Endothelial cell of umbilical vein (primary cell): ENCODE results near the gene BPGM. TPM values are rescaled to one million over a fixed set of nuclear protein-coding genes. Genes with fewer than 3 reads are reported as not detected.

Experiments used
- BruUV-seq: library from RNA; stranded (reverse); fragments of 400-500 nt; replicated peaks from 2 replicates; lab custom pipeline; 2021; lab: Mats Ljungman, UMichigan
- CTCF ChIA-PET: fragments of 300-600, 350-600 bp; sonication (Branson Sonifier 250); formaldehyde crosslinking; loops from one replicate; lab custom pipeline; 2021; ENCODE audit warnings: antibody characterized with exemption, inconsistent platforms; lab: Charles Lee
- POLR2A ChIA-PET: fragments of 300-600, 350-600 bp; sonication (Branson Sonifier 250); formaldehyde crosslinking; loops from one replicate; lab custom pipeline; 2021; ENCODE audit warnings: antibody characterized with exemption, inconsistent platforms; lab: Charles Lee
- DNase-seq: peaks from one replicate; pipeline ENCODE4 v3.0.0-alpha.2; 2011; ENCODE audit warnings: low read depth, low spot score
- FAIRE-seq: peaks from 2 replicates; lab custom pipeline; 2011; peaks lifted over from hg19 to GRCh38; lab: Jason Lieb, UNC
- H2AFZ ChIP-seq: 2 replicates; pipeline ENCODE4 v1.6.0; 2012; ENCODE audit warnings: low read depth, low read length, control low read depth, inconsistent platforms
- H3K27ac ChIP-seq: 2 replicates; pipeline ENCODE4 v1.5.1; 2011; ENCODE audit warnings: low read depth, mild to moderate bottlenecking, control low read depth, low read length, moderate library complexity; ENCODE audit not compliant: insufficient read depth
- H3K27me3 ChIP-seq, 2 experiments: 2 replicates each; pipeline versions ENCODE4 v1.6.0 to v1.6.1; 2011; ENCODE audit warnings: low read length in 2 of 2, mixed read lengths in 1 of 2; ENCODE audit not compliant: control insufficient read depth in 2 of 2, insufficient read depth in 2 of 2
- H3K36me3 ChIP-seq, 2 experiments: 2 replicates in 1 of 2; 3 replicates in 1 of 2; pipeline ENCODE4 v1.5.1; 2011; ENCODE audit warnings: low read length in 2 of 2, mild to moderate bottlenecking in 1 of 2, moderate library complexity in 1 of 2; ENCODE audit not compliant: control insufficient read depth in 2 of 2, insufficient read depth in 2 of 2; ENCODE audit errors: extremely low read depth in 1 of 2
- H3K4me1 ChIP-seq: 3 replicates; pipeline ENCODE4 v1.5.1; 2011; ENCODE audit warnings: mild to moderate bottlenecking, low read length; ENCODE audit not compliant: control insufficient read depth, insufficient read depth; ENCODE audit errors: extremely low read depth
- H3K4me2 ChIP-seq: 2 replicates; pipeline ENCODE4 v1.6.1; 2011; ENCODE audit warnings: low read length, control low read depth, mixed read lengths; ENCODE audit not compliant: insufficient read depth
- H3K4me3 ChIP-seq, 3 experiments: fragments of 200-600 bp in 1 of 3; sonication (generic), shearing (Covaris generic) in 1 of 3; replicated peaks in 1 of 3; 2 replicates each; pipeline ENCODE4 v1.5.1; 2011 to 2016; ENCODE audit warnings: control low read depth in 3 of 3, low read length in 3 of 3, mild to moderate bottlenecking in 2 of 3, inconsistent platforms in 1 of 3, low read depth in 1 of 3, moderate library complexity in 1 of 3; ENCODE audit not compliant: insufficient read depth in 1 of 3
- H3K79me2 ChIP-seq: 2 replicates; pipeline ENCODE4 v1.6.0; 2012; ENCODE audit warnings: low read length, inconsistent platforms; ENCODE audit not compliant: control insufficient read depth, insufficient read depth
- H3K9ac ChIP-seq: replicated peaks from 2 replicates; pipeline ENCODE3; 2011; ENCODE audit warnings: low read length, control low read depth; ENCODE audit not compliant: insufficient read depth; ENCODE audit errors: extremely low read depth
- H3K9me1 ChIP-seq: replicated peaks from 3 replicates; pipeline ENCODE4 v1.6.0; 2011; ENCODE audit warnings: mild to moderate bottlenecking, low read length; ENCODE audit not compliant: control insufficient read depth, insufficient read depth; ENCODE audit errors: extremely low read depth
- H3K9me3 ChIP-seq: replicated peaks from 2 replicates; pipeline ENCODE4 v1.5.1; 2012; ENCODE audit warnings: low read length, inconsistent platforms; ENCODE audit not compliant: control insufficient read depth, insufficient read depth
- H4K20me1 ChIP-seq: replicated peaks from 2 replicates; pipeline ENCODE3; 2011; ENCODE audit warnings: mild to moderate bottlenecking, low read length; ENCODE audit not compliant: control insufficient read depth, insufficient read depth; ENCODE audit errors: extremely low read depth
- EZH2 ChIP-seq: IDR thresholded peaks from 2 replicates; pipeline ENCODE4 v1.6.1; 2012; ENCODE audit warnings: borderline replicate concordance, low read depth, mild to moderate bottlenecking, moderate library complexity, low read length, inconsistent platforms; ENCODE audit not compliant: severe bottlenecking
- FOS ChIP-seq: IDR thresholded peaks from 2 replicates; pipeline ENCODE4 v1.6.1; 2011; ENCODE audit warnings: mild to moderate bottlenecking, low read length, moderate library complexity, borderline replicate concordance; ENCODE audit not compliant: insufficient read depth
- GATA2 ChIP-seq: IDR thresholded peaks from 2 replicates; pipeline ENCODE4 v1.7.0; 2011; ENCODE audit warnings: low read depth, mild to moderate bottlenecking, moderate library complexity, mixed read lengths, low read length; ENCODE audit not compliant: insufficient read length, insufficient read depth
- JUN ChIP-seq: IDR thresholded peaks from 2 replicates; pipeline ENCODE4 v1.6.1; 2011; ENCODE audit warnings: borderline replicate concordance, low read depth; ENCODE audit not compliant: insufficient read length, insufficient read depth
- POLR2A ChIP-seq: IDR thresholded peaks from 2 replicates; pipeline ENCODE4 v1.6.1; 2012; ENCODE audit warnings: low read depth, mild to moderate bottlenecking, control low read depth, low read length
- POLR2AphosphoS5 ChIP-seq: IDR thresholded peaks from 2 replicates; pipeline ENCODE4 v1.6.1; 2012; ENCODE audit warnings: low read depth, mild to moderate bottlenecking, control low read depth, low read length, moderate library complexity; ENCODE audit not compliant: insufficient read depth
- dilution Hi-C: fragments of 300-500 bp; cut with MboI; formaldehyde crosslinking; loops from one replicate; pipeline ENCODE4 v1.15.0; 2019; ENCODE audit warnings: low sequenced_read_pairs; ENCODE audit not compliant: extremely low pct_ligation_motif_present
- intact Hi-C: fragments of 100-400 bp; cut with micrococcal nuclease; formaldehyde crosslinking; loops from one replicate; pipeline ENCODE4 v1.10.0; 2022
- polyA plus RNA-seq, 4 experiments: library from polyadenylated mRNA; depleted of rRNA in 3 of 4; stranded (reverse) in 3 of 4; unstranded in 1 of 4; fragments of >200 nt; gene quantifications; 2 replicates each; pipeline versions ENCODE4 v1.2.1 to v1.2.3, GENCODE V29; 2011 to 2012; ENCODE audit warnings: missing spikeins in 1 of 4
- total RNA-seq: library from RNA; stranded (reverse); gene quantifications from 2 replicates; pipeline ENCODE4 v1.2.3, GENCODE V29; 2021
- TF ChIP-seq, protein P1 (sequence below), 2 donors: IDR thresholded peaks; 1 replicate in 1 of 2; 2 replicates in 1 of 2; pipeline ENCODE4 v1.5.1; 2011; ENCODE audit warnings: low read length in 2 of 2, mild to moderate bottlenecking in 2 of 2, moderate library complexity in 2 of 2, control low read depth in 1 of 2, inconsistent platforms in 1 of 2, low read depth in 1 of 2; ENCODE audit not compliant: insufficient read depth in 1 of 2; ENCODE audit errors: extremely low read depth in 1 of 2
- TF ChIP-seq, protein P2 (sequence below): IDR thresholded peaks from 2 replicates; pipeline ENCODE4 v1.6.1; 2011; ENCODE audit not compliant: insufficient read depth, insufficient read length

The BPGM gene
- total and polyA plus RNA-seq, 2 donors (not counting 3 experiments of a cell fraction or from before 2014, with no cell fraction given), result 24.2 to 28.3 TPM

DNA sequence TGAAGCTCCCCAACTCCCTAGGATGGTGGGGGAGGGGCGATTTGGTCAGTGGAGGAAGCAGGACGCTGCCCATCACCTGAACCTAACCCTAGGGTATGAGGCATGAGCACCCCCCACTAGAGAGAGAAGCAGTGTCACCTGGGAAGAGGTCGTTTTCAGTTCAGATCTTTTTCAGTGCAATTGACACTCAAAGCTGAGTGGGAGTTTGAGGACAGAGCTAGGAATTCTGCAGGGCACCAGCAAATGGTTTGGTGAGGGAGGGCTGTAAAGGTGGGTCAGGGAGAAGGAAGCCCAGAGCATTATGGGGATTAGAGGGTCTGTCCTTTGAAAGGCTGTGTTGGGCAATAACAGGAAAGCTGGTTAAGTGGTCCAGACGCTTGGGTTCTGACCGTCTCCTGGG, 10.9 kb downstream of the BPGM start:
- Histone ChIP-seq H4K20me1 (no peaks in the 10 kb centered on the region), H3K27me3 (no peaks in the 10 kb centered on the region), H3K79me2 (peaks cover 76% of the 10 kb centered on the region), H3K36me3 (peaks cover 1 to 6% of the 10 kb centered on the region in 2 experiments), H3K9me3 (no peaks in the 10 kb centered on the region), H3K27ac (no peak overlapping the region), H3K4me1 (peaks cover 27% of the 10 kb centered on the region), H3K9ac (no peak overlapping the region), H2AFZ (no peak overlapping the region), H3K4me2 (no peak overlapping the region), H3K9me1 (no peaks in the 10 kb centered on the region), H3K4me3 (no peak overlapping the region)
- dilution Hi-C loops, result no loop called here
- intact Hi-C loops, result no loop called here
- no peak for DNase-seq
- FAIRE-seq, result no peak
- POLR2A ChIA-PET, result interaction anchor here (1.5 kb wide), 2 partner anchors 10 to 11 kb away, joined by 3 to 5 read pairs; partner anchors contain the start of gene BPGM
- BruUV-seq, result no TSS peak
- TF ChIP-seq, protein P1, sequence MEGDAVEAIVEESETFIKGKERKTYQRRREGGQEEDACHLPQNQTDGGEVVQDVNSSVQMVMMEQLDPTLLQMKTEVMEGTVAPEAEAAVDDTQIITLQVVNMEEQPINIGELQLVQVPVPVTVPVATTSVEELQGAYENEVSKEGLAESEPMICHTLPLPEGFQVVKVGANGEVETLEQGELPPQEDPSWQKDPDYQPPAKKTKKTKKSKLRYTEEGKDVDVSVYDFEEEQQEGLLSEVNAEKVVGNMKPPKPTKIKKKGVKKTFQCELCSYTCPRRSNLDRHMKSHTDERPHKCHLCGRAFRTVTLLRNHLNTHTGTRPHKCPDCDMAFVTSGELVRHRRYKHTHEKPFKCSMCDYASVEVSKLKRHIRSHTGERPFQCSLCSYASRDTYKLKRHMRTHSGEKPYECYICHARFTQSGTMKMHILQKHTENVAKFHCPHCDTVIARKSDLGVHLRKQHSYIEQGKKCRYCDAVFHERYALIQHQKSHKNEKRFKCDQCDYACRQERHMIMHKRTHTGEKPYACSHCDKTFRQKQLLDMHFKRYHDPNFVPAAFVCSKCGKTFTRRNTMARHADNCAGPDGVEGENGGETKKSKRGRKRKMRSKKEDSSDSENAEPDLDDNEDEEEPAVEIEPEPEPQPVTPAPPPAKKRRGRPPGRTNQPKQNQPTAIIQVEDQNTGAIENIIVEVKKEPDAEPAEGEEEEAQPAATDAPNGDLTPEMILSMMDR (IDR thresholded peaks at IDR 0.05; ENCODE audit: extremely low read depth in 1 of 2, insufficient read depth in 1 of 2, low read depth in 1 of 2, low read length in 2 of 2), result no peak
- TF ChIP-seq GATA2, result no peak
- TF ChIP-seq, protein P2, sequence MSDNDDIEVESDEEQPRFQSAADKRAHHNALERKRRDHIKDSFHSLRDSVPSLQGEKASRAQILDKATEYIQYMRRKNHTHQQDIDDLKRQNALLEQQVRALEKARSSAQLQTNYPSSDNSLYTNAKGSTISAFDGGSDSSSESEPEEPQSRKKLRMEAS, result no peak
- TF ChIP-seq POLR2A, result no peak
- no peak for TF ChIP-seq FOS
- no peak for TF ChIP-seq EZH2
- TF ChIP-seq JUN, result no peak
- TF ChIP-seq POLR2AphosphoS5, result no peak
- CTCF ChIA-PET, result interaction anchor here (0.8 to 1.0 kb wide), 3 partner anchors 10 to 25 kb away, joined by 3 to 7 read pairs (median 4); no protein-coding TSS in a partner anchor
